K562 (cell line): ENCODE results near the gene NEURL4. TPM values are rescaled to one million over a fixed set of nuclear protein-coding genes. Genes with fewer than 3 reads are reported as not detected.
A peak's percentile ranks its signal among the peaks of the same experiment; 100 is the strongest.

ENCODE experiments used
- ARID4B ChIP-seq: sonication (generic); formaldehyde crosslinking; IDR thresholded peaks from 2 replicates; pipeline ENCODE4 v1.8.0; 2022; ENCODE audit warnings: mild to moderate bottlenecking, missing genetic modification reagents
- HDAC1 ChIP-seq, 2 experiments: fragments of 450-650 bp; IDR thresholded peaks; 2 replicates each; pipeline ENCODE4 v1.6.1; 2016 to 2017; ENCODE audit warnings: inconsistent platforms in 1 of 2, mild to moderate bottlenecking in 1 of 2, moderate library complexity in 1 of 2
- ID3 ChIP-seq, 2 experiments: fragments of 250-450 bp in 1 of 2; fragments of 450-650 bp in 1 of 2; sonication (Bioruptor Pico) in 1 of 2; IDR thresholded peaks; 2 replicates each; pipeline versions ENCODE4 v1.6.1 to v1.8.0; 2016 to 2021; ENCODE audit warnings: mild to moderate bottlenecking in 2 of 2, moderate library complexity in 2 of 2, missing compliant biosample characterization in 1 of 2, missing genetic modification characterization in 1 of 2
- MCM5 ChIP-seq: fragments of 450-650 bp; IDR thresholded peaks from 2 replicates; pipeline ENCODE4 v1.6.1; 2016; ENCODE audit warnings: low read depth
- MLX ChIP-seq, 2 experiments: fragments of 450-650 bp in 1 of 2; sonication (generic) in 1 of 2; formaldehyde crosslinking; conservative IDR thresholded peaks; 2 replicates each; pipeline versions ENCODE4 v1.4.0 to v1.8.1; 2020 to 2022; ENCODE audit warnings: mild to moderate bottlenecking in 1 of 2, missing genetic modification reagents in 1 of 2
- POLR3A ChIP-seq: IDR thresholded peaks from 2 replicates; pipeline ENCODE4 v1.6.1; 2011; ENCODE audit warnings: borderline replicate concordance, mild to moderate bottlenecking, moderate library complexity; ENCODE audit not compliant: insufficient read length, insufficient read depth; ENCODE audit errors: extremely low read depth
- RNF219 ChIP-seq: fragments of 250-450 bp; sonication (Bioruptor Pico); IDR thresholded peaks from 2 replicates; pipeline ENCODE4 v1.5.0; 2022; ENCODE audit warnings: mild to moderate bottlenecking
- SIN3A ChIP-seq, 2 experiments: fragments of 150-350 bp in 1 of 2; IDR thresholded peaks; 2 replicates each; pipeline ENCODE4 v1.6.1; 2011 to 2016; ENCODE audit warnings: borderline replicate concordance in 2 of 2, low read depth in 2 of 2, low read length in 2 of 2, mild to moderate bottlenecking in 2 of 2, moderate library complexity in 2 of 2; ENCODE audit not compliant: control insufficient read depth in 1 of 2
- SIRT6 ChIP-seq: IDR thresholded peaks from one replicate; pipeline ENCODE4 v1.6.1; 2012; ENCODE audit warnings: low read depth, mild to moderate bottlenecking, control low read depth, inconsistent platforms, low read length, moderate library complexity
- ZBTB7A ChIP-seq: IDR thresholded peaks from 2 replicates; pipeline ENCODE4 v1.6.1; 2011; ENCODE audit warnings: low read depth, mild to moderate bottlenecking, low read length, moderate library complexity, borderline replicate concordance; ENCODE audit not compliant: control insufficient read depth
- ZHX1 ChIP-seq: fragments of 150-350 bp; conservative IDR thresholded peaks from 2 replicates; pipeline ENCODE4 v1.6.1; 2014; ENCODE audit warnings: low read length
- ZNF23 ChIP-seq: fragments of 250-450 bp; sonication (Bioruptor Pico); IDR thresholded peaks from 2 replicates; pipeline ENCODE4 v1.4.0; 2020; ENCODE audit warnings: mild to moderate bottlenecking
- polyA plus RNA-seq, 8 experiments: library from polyadenylated mRNA; depleted of rRNA in 4 of 8; stranded (reverse) in 5 of 8; unstranded in 3 of 8; fragments of >200 nt; fragmentation: Nextera tagmentation in 2 of 8; fragmentation: Illumina TruSeq in 1 of 8; extraction: Ambion mirVana in 2 of 8; extraction: Trizol in 1 of 8; gene quantifications; 2 replicates each; pipeline versions ENCODE4 v1.2.1 to v1.2.3, GENCODE V29; 2011 to 2014; ENCODE audit warnings: inconsistent platforms in 1 of 8, missing spikeins in 1 of 8
- total RNA-seq, 7 experiments: library from RNA; depleted of rRNA in 6 of 7; stranded (reverse); fragments of >200 nt in 6 of 7; fragmentation: Illumina TruSeq in 2 of 7; extraction: Trizol in 2 of 7; gene quantifications; 2 replicates each; pipeline versions ENCODE4 v1.2.1 to v1.2.3, GENCODE V29; 2011 to 2021; ENCODE audit warnings: low replicate concordance in 1 of 7

Gene NEURL4
- total and polyA plus RNA-seq, 9 of the 15 experiments (the other 6 are each of a cell fraction or from before 2014, with no cell fraction given), result 0.08 to 37.4 (median 11.5) TPM

GRCh38 chr17:7307686-7308624 lies 21.2 kb downstream of the NEURL4 start (continued):
- TF ChIP-seq ZNF23, result no peak
- no peak for TF ChIP-seq POLR3A
- no peak for TF ChIP-seq SIRT6
- TF ChIP-seq HDAC1 (IDR thresholded peaks at IDR 0.05), result no peak
- TF ChIP-seq ZBTB7A, result 0 out of 2 replicates have a peak, but pooled peaks have one; percentile 58
- no peak for TF ChIP-seq ZHX1
- TF ChIP-seq ARID4B (CRISPR knock-in tag), result peak; percentile 74; the same call in 1 of the 2 replicates
- no peak for TF ChIP-seq MLX (CRISPR knock-in tag; conservative IDR thresholded peaks at IDR 0.05)
- TF ChIP-seq SIN3A (IDR thresholded peaks at IDR 0.05; ENCODE audit: borderline replicate concordance in 2 of 2, control insufficient read depth in 1 of 2, low read depth in 2 of 2, low read length in 2 of 2), result no peak; a peak in 1 of 4 replicates
- TF ChIP-seq RNF219, result no peak
- TF ChIP-seq ID3 (CRISPR knock-in tag; IDR thresholded peaks at IDR 0.05), result no peak
- no peak for TF ChIP-seq ID3 (tag; IDR thresholded peaks at IDR 0.05)
- TF ChIP-seq MCM5, result no peak
